GM21447 (cell line): ENCODE measurements around the gene FOXD2.

Experiments
- ATAC-seq: cut with Tn5 transposase; IDR thresholded peaks from one replicate; pipeline ENCODE4 v1.9.1; 2021; ENCODE audit not compliant: unreplicated experiment

FOXD2 gene

DNA sequence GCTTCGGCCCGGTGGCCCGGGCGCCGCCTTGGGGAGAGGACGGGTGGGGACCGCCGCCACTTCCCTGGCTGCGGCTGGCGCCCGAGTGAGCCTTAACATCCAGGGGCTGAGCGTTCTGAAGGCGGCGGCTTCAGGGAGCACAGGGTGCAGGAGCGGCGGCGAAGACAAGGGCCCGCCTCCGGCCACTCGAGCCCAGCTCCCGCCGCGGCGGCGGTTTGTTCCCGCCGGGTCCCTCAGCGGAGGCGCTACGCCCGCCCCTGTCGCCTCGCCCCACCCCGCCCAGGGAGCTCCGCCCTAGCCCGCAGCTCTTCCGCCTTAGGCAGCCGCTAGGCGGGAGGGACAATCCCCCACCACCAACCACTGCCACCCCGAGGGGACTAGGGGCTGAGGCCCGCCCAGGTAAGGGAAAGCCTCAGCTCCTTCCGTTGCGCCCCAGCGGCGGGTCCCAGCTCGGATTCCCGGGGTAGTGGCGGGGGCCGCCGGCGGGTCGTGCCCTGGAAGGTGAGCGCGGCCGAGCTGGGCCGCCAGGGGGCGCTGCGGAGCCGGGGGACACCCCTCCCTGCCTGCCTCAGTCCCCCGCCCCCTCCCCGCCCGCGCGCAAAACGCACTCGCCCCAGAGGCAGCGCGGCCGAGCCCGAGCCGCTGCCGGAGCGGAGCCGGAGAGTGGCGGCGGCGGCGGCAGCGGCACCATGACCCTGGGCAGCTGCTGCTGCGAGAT, at the start of gene FOXD2:
Gene FOXD2 (plus strand): TSS at position 598 of the 718 bp plus-strand sequence. CDS start 92 bp downstream, at position 690.
- ATAC-seq: peak; percentile 68

DNA sequence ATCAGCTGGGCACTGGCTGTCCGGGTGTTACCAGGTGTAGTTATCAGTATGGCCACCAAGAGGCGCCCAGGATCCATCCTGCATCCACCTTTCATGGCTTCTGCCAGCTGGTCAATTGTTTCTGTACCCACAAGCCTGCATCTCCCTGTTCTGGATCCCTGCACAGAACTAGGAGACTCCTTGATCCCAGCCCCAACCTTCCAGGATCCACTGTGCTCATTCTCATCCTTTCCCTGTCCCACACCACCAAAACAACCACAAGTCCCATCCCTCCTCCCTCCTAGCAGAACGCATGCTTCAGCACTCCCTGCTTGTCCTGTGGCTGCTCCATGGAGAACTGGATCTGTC, 49.0 kb upstream of the FOXD2 start:
- peak; percentile 61 for ATAC-seq

DNA sequence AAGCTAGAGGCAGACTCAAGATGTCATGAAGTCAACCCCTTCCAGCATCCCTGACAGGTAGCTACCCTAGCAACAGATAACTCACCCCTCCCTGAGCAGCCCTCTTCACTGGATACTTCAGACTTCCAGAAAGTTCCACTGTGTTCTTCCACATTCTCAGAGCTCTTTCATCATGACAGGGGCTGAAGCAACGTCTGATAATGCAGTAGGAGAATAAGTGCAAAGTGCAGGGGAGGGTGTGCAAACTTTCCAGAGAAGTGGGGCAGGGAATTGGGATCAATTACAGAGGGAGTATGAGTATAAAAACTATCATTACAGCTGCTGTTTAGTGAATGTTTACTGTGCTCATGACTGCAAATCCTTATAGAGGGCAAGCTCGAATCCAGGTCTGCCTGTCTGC, 48.1 kb upstream of the FOXD2 start:
- ATAC-seq: no peak

DNA sequence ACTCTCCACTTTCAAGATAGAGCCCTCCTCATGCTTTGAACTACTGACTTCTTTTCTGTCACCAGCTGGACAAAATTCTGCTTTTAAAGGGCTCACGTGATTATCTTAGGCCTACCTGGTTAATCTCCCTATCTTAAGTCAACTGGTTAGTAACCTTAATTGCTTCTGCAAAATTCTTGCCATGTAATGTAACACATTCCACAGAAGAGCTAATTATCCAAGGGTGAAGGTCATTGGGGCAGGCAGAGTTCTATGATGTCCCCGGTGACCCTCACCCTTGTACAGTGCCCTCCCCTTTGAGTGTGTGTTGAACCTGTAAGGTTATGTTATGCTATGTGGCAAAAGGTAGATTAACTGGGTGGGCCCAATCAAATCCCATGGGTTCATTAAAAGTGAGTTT, 47.0 kb upstream of the FOXD2 start:
- ATAC-seq: no peak

DNA sequence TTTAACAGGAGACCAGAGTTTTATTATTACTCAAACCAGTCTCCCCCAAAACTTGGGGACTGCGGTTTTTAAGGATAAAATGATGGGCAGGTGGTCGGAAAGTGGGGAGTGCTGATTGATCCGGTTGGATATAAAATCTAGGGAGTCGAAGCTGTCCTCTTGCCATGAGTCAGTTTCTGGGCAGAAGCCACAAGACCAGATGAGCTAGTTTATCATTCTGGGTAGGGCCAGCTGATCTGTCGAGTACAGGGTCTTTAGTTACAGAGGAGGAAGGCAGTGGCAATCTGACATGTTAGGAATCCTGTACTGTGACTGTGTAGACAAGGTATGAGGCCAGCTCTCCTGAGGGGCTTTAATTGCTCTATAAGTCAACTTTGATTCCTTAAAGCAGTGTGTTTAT, 44.7 kb upstream of the FOXD2 start:
- ATAC-seq: no peak

DNA sequence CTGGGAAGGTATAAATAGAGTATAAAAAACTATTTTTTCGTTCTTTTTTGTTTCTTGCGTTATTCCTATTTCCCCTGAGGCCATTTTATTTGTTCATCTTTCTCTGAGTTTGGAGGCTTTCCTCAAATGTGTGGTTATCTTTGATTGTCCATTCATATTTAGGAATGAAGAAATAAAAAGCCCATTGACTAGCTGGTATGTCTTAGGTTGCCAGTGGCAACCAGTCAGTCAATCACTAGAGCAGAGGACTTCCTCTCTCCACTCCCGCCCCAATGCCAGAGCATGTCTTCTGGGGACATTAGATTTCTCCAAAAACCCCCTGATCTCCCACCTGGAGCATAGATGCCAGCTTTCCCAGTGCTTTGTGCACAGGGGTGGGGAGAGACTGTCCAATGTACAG, 42.4 kb upstream of the FOXD2 start:
- ATAC-seq: no peak

DNA sequence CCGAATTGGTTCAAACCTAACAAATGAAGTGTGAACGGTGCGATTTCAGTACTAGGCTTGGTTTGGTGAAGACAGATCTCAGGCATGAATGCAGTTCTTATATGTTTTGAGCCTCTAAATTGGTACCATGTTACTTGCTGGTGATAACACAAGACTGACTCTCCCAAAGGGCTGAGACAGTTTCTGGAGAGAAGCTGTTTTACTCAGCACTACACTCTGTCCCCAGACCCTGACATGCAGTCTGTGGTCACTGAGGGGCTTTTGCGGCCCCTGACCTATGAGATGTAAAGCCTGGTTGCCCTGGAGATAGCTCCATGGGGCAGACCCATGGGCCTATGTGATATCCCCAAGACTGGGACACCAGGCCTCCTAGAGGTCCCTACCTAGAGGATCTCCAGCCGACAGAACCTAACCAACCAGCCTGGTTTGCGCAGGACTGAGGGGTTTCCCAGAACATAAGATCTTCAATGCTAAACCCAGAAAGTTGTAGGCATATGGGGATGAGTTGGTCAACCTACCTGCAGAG, 41.1 kb upstream of the FOXD2 start:
- no peak for ATAC-seq

DNA sequence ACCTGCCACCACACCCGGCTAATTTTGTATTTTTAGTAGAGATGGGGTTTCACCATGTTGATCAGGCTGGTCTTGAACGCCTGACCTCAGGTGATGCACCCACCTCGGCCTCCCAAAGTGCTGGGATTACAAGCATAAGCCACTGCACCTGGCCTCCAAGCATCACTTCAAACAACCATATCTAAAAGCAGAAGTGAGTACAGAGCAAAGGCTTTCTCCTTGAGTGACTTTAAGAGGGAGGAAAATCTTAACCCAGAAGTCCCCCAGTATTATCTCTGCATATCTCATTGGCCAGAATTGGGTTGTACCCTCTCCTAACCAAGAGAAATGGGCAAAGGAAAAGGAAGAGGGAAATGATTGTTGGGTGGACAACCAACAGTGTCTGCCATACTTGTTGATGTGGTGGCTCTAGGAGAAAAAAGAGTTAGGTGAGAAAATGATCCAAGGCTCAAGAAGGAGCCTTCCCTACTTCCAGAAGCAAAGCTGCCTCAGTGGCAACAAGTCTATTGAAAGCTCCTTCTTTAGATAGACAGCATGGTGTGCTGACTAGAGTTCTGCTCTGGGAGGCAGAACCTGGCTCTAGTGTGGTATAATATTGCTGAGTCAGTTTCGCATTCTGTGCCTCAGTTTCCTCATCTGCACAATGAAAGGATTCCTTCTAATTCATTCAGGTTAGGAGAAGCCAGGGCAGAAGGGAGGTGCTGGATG, 38.6 kb upstream of the FOXD2 start:
- no peak for ATAC-seq

DNA sequence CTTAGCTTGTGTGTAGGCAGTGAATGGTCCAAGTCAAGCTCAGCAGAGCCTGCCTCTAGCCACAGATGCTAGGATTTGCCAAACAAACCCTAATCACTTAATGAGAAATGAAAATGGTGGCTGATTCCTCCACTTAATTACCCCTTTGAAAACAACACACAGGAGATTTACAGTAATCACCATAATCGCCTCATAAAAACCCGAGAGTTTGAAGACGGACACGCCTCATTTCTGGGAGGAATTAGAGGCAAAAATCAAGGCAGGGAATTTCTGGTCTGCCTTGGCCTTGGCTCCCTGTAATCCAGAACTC, 38.0 kb upstream of the FOXD2 start:
- ATAC-seq: no peak

DNA sequence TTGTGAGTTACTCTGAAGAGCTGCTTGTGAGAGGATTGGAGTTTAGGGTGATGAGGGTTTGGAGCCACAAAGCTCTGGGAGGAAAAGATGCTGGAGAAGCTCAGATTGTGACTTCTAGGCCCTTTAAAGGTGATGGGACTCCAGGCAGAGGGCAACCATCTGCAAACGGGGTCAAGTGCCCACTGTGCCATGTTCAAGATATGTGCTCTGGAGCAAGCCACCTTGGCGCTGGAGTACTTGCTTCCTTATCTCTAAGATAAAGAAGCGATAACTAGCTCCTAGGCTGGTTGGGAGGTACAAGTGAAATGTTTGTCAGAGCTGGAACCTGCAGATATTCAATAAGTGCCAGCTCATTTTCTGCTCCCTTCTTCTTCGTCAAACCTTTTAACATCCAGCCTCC, 36.1 kb upstream of the FOXD2 start:
- ATAC-seq: no peak

DNA sequence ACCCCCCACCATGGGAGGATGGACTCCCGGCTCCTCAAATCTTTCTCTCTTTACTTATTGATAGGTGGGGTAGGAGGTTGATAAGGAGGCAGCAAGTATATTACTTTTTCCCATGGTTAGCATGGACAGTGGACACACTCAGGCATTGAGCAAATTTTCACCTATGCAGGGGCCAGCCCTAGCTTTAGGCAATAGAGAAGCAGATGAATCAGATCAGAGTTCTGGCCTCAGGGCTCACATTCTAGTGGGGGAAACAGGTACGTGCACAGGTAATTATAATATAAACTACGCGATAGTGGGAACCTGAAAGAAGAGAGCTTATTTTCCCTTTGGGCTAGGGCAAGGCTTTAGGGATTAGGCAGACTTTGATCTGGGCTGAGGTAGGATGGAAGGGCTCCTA, 35.3 kb upstream of the FOXD2 start:
- ATAC-seq: no peak

DNA sequence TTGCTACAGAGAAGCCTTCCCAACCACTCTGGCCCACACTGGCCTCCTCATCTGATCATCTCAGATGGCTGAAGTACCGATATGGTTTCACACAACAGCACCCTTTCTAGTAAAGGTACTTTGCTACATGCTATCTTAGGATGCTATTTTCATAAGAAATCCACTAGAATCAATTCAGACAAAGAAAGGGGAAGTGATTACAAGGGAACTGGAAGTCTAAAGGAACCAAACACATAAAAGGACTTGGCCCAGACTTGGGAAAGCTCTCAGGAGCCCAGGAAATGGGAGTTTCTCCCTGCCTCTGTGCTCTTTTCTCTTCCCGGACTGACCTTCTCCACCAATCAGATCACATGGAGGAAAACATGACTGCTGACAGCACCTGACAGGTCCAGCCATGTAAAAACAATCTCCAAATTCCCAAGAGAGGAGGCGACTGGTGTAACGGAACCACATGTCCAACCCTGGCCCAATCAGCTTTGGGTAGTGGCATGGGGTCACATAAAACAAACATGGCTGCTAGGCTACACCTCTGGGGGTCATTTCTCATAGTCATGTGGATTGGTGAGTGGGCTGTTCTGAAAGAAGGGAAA, 34.4 kb upstream of the FOXD2 start:
- ATAC-seq: no peak

DNA sequence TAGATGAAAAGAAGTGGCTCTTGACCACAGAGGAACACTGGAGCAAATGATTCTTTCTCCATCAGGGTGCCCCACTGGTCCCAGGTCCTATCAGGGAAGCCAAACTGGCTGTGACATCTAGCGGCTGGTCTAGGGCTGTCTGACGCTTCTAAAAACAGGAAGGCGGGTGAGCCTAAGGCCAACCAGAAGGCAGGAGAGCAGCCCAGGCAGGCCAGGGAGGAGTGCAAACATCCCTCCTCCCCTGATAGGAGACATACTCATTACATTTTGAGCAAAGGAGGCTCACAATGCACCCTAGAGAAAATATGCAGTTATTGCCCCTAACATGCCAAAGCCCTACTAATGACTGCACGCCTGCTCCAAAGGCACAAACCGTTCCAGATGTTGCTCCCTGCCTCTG, 32.1 kb upstream of the FOXD2 start:
- no peak for ATAC-seq

DNA sequence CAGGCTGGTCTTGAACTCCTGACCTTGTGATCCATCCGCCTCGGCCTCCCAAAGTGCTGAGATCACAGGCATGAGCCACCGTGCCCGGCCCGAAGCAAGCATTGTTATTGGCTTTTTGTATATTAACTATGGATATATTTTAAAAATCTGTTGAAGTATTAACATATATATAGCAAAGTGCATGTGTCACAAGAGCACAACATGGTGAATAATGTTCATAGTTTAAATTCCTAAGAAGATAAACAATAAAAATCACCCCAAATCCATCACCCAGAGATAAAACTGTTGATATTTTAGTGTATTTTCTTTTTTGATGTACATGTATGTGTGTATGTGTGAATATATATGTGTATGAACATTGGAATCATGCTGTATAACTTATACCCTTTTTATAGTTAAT, 30.9 kb upstream of the FOXD2 start:
- no peak for ATAC-seq

DNA sequence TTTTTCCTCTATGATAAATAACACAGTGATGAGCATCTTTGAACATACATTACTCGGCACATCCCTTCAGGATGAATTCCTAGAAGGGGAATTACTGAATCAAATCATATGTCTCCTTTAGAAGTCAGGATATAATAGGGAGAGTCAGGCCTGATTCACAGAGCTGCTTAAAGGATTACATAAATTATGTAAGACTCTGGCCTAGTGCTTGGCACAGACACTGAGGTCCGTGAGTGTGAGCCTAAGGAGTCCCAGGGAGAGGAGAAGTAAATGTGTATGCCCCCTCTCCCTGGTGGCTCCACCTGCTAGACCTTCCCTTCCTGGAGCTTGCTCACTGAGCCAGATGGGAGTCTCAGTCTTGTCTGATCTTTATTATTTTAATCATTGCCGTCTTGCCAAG, 30.4 kb upstream of the FOXD2 start:
- ATAC-seq: no peak

DNA sequence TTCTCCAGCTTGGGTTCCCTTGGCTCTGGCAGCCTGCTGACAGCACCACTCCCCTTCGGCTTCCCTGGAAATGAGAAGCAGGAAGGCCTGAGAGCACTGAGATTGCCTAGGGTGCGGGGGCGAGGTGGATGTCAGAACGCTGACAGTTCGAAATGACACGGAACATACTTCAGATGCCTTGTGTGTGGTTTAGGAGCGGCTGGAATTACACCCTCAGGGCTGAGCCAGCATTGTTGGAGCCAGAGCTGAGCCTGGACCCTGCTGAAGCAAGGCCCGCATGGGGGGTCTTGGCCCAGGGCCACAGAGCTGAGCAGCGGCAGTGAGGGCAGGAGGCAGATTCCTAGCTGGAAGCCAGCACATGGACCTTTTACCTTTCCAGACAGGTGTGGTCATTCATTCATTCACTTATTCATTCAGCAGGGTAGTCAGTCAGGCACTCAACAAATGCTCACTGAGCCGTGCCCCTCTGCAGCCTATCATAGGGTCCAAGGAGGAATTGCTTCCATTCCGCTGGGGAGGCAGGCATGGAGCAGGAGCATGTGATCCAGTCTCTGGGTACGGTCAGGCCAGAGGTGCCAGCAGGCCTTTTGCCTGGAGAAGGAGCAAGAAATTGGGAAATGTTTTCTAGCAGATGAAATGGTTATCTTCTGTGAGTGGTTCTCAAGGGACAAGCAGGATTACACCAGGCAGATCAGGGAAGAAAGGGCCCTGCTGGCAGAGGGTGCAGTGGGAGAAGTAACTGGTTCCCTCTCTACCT, 28.4 kb upstream of the FOXD2 start:
- no peak for ATAC-seq

DNA sequence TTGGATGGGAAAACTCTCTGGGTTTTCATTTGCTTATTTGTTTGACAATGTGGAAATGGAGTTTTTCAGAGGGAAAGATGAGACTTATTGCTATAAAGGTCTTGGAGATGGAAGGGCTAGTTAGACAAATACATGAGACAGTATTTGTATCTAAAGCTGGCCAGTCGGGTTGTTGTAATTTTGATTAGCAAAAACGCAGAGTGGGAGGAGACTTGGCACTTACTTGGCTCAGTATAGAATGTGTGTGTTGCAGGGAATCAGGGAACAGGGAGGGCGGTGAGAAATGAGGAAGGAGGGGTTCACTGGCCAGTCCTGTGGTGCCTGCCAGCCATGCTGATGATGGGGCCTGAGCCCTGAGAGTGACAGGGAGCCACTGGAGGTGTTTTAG, 27.8 kb upstream of the FOXD2 start:
- ATAC-seq: no peak

DNA sequence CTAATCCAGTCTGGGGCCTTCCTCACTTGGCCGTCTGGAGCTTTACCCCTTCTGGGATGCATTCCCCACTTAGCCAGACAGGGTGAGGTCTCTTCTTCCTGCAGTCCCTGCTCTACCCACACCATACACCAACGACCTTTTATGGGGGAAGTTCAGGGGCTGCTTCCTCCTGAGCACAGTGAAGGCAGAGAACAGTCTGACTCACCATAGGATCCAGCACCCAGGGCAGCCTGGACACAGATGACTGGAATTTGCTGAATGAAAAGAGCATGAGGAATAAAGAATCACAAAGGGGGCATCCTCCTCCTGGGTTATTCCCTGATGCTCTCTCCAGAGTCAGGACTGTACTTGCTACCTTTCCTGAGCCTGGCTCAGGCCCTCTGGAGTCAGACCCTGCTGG, 26.4 kb upstream of the FOXD2 start:
- ATAC-seq: no peak

DNA sequence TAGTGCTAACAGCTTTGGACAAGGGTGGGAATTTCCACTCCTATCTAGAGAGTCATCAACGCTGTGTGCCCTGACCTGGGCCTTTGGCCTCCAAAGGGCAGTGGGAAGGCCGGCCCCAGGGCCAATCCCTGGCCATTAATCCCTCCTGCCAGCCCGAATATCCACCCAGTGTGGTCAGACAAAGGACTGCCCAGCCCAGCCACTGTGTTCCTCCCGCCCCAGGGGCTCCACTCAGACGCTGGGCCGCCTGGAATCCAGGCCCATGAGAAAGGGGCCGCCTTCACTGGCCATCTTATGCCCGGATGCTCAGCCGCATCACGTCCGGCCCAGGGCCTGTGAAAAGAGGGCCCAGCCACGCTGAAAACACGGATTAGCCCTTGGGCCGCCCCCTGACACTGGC, 25.4 kb upstream of the FOXD2 start:
- ATAC-seq: no peak

DNA sequence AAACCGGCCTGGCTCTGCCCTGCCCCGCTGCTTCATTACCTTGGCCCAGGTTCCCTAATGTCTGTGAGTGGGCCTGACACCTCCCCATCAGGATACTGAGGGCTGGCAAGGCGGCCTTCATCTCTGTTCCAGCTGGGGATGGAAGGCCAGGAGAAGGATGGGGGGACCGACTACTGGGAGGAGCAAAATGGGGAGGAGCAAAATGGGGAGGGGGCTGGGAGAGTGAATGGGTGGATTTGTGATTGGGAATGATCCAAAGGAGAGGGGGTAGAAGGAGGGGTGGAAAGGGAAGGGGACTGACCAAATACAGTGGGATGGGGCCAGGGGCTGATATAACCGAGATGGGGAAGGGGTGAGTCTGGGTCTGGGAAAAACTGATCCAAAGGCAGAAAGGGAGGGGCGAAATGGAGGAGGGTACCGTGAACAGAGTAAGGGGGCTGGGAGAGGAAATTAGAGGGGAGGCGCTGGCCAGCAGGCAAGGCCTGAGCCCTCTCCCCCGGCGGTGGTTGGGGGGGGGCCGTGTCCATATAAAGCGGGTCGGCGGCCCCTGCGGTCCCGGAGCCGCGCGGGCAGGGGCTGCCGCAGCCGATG, 22.0 kb upstream of the FOXD2 start, which contains the start of gene FOXE3:
Gene FOXE3 (plus strand): TSS at position 558 of the 591 bp plus-strand sequence. CDS start 31 bp downstream, at position 589.
- no peak for ATAC-seq
